Heart right ventricle (tissue), 16 donors: ENCODE measurements around the gene CUZD1. TPM values are rescaled to one million over a fixed set of nuclear protein-coding genes. Genes with fewer than 3 reads are reported as not detected.
A peak's percentile ranks its signal among the peaks of the same experiment; 100 is the strongest.

Source experiments
- ATAC-seq, 8 donors: fragments of 200-7000 bp; cut with Tn5 transposase; one replicate each; pipeline ENCODE4 v1.9.1; 2020; ENCODE audit warnings: mild to moderate bottlenecking in 8 of 8, moderate library complexity in 8 of 8, moderate number of reproducible peaks in 1 of 8
- DNase-seq, 2 donors: peaks; one replicate each; pipeline ENCODE4 v3.0.0-alpha.2; 2020
- H3K27ac ChIP-seq, 10 donors: fragments of 200-600 bp; sonication (generic) in 2 of 10; one replicate each; pipeline versions ENCODE4 v1.5.0 to v1.8.0; 2020 to 2022; ENCODE audit warnings: mild to moderate bottlenecking in 3 of 10
- H3K27me3 ChIP-seq, 7 donors: fragments of 200-600 bp; one replicate each; pipeline ENCODE4 v1.8.0; 2021 to 2022; ENCODE audit warnings: mild to moderate bottlenecking in 2 of 7
- H3K36me3 ChIP-seq, 9 donors: fragments of 200-600 bp; sonication (generic) in 1 of 9; one replicate each; pipeline versions ENCODE4 v1.5.0 to v1.8.0; 2020 to 2022; ENCODE audit warnings: mild to moderate bottlenecking in 2 of 9
- H3K4me1 ChIP-seq, 9 donors: fragments of 200-600 bp; sonication (generic) in 1 of 9; one replicate each; pipeline versions ENCODE4 v1.5.0 to v1.8.0; 2020 to 2022; ENCODE audit warnings: mild to moderate bottlenecking in 4 of 9
- H3K4me3 ChIP-seq, 10 donors: fragments of 200-600 bp; sonication (generic) in 2 of 10; one replicate each; pipeline versions ENCODE4 v1.5.0 to v1.8.0; 2020 to 2022; ENCODE audit warnings: mild to moderate bottlenecking in 7 of 10, moderate library complexity in 2 of 10
- H3K9me3 ChIP-seq, 11 donors: fragments of 200-600 bp in 10 of 11; sonication (generic) in 2 of 11; one replicate each; pipeline versions ENCODE4 v1.5.0 to v1.8.0; 2013 to 2022; ENCODE audit warnings: mild to moderate bottlenecking in 2 of 11, control low read depth in 1 of 11, moderate library complexity in 1 of 11
- WGBS, 2 donors: extraction: QIAGEN DNeasy Blood & Tissue Kit; methylation state at CpG; one replicate each; pipeline ENCODE4 v1.1.7; 2013; ENCODE audit warnings: inconsistent platforms in 1 of 2; 5-methylcytosine and 5-hydroxymethylcytosine counted together
- intact Hi-C, 10 donors: fragments of 100-400 bp; cut with DNase I; formaldehyde crosslinking; loops; one replicate each; pipeline versions ENCODE4 v1.11.1 to v1.14.2; 2022
- polyA plus RNA-seq, 2 donors: library from polyadenylated mRNA; stranded (reverse); fragments of 200-250 nt; gene quantifications; one replicate each; pipeline ENCODE4 v1.2.3, GENCODE V29; 2013
- total RNA-seq, 10 donors: library from RNA; stranded (reverse); fragmentation: NEBNext Ultra II Directional in 3 of 10; extraction: Animal tissue kit (Norgen Biotek cat#: 25700) in 3 of 10; gene quantifications; one replicate each; pipeline versions ENCODE4 v1.2.1 to v1.2.4, GENCODE V29; 2021 to 2023
- TF ChIP-seq, protein P1 (sequence below), 9 donors: fragments of 200-600 bp; sonication (generic) in 2 of 9; IDR thresholded peaks; one replicate each; pipeline versions ENCODE4 v1.5.0 to v1.8.0; 2021 to 2022; ENCODE audit warnings: antibody characterized with exemption in 9 of 9, mild to moderate bottlenecking in 5 of 9, moderate library complexity in 1 of 9
- donor health status: Arrhythmogenic right ventricular cardiomyopathy.
- donor health status: ischemic (EF 13 %, LVEDD 7.1; RV severe dilation, severe dysfunction).
- donor health status: healthy with polysubstance abuse.
- donor health status: DM: no; HTN: yes; CAD: no.
- donor health status: DM: no; HTN: no; CAD: no.
- donor health status: ischemic (EF 25% LVEDD 6.9; RV normal size, moderate dysfunction).
- donor health status: ischemic (EF 25% LVEDD 5.7; RV mildly dilated, moderate dysfunction).
- donor health status: healthy.
- donor health status: DM: yes; HTN: yes; CAD: no.
- donor health status: Ischemic cardiomyopathy.
- donor health status: ischemic (EF 35%, LVEDD 5.7; RV mildly dilated, moderate dysfunction).
- donor health status: nonischemic (EF 11% LVEDD 7.7; RV severe dilation, severe dysfunction).
- donor health status: DM: yes; HTN: yes; CAD: no.
- donor health status: PGD.
- donor health status: ischemic (EF 29% LVEDD 5.4; RV normal size, mild dysfunction).
- donor health status: nonischemic (EF 23%, LVEDD 6.1; RV moderate dilation, normal function).

Gene CUZD1
- total and polyA plus RNA-seq, 12 donors: 0.13 to 1.1 (median 0.24) TPM

DNA sequence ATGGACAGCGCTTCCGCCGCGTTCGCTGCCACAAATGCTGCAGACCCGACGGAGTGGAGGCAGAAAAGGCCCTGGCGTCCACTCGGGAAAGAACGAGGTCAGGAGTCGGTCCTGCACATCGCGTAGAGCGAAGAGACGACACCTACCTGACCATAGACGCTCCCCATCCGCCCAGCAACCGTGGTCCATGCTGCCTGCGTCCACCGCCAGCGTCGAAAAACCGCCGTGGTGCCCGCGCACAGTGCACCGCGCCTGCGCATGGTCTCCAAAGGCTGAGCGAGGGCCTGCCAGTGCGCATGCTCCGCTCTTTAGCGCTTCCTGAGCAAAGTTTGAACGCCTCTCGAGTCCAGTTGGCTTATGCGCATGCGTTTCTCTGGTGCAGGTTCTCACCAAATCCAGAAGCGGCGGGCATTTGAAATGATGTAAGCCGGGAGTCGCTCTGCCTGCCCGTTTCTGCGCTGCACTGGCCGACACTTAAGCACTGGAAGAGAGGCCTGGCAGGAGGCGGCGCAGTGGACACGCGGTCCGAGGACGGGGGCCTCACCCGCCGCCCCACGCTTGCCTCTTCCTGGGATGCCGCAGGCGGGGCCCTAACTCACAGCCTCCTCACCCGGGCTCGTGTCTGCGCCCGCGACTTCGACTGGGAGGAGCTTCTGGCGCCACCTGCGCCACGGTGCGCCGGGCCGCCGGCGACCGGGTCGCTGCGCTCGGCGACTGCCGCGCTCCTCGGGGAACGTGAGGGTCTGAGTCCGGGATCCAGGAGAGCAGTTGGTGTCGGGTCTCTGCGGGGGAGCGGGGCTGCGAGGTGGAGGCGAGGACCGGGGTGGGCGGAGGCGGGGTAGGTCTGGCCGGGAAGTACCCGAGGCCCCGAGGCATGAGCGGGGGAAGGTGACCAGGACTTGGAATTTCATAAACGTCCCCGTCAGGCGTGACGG lies 33.9 kb upstream of the CUZD1 start, which contains the start of gene FAM24B:
FAM24B (minus strand) TSS at position 243 of the 935 bp plus-strand sequence. CDS start 29,066 bp downstream, outside the sequence.
- ATAC-seq (peak; percentile 96 to 99 (median 98)), DNase-seq (peak; percentile 91 to 94)
- peaks cover 0 to 29% (median 5%) of the 10 kb centered on the region in 7 donors for H3K27me3 ChIP-seq
- H3K4me3 ChIP-seq: peak within 1 kb of the TSS; percentile 30 to 77 (median 58)
- H3K9me3 ChIP-seq: no peaks in the 10 kb centered on the region
- no peaks in the 10 kb centered on the region for H3K36me3 ChIP-seq
- 3% methylated on average over 87 to 95 of the region's 95 CpGs for WGBS, 2 donors
- intact Hi-C loops: no loop called here
- H3K27ac ChIP-seq: peak within 1 kb of the TSS in 8 of 10 donors; percentile 6 to 58 (median 26)
- TF ChIP-seq, protein P1, sequence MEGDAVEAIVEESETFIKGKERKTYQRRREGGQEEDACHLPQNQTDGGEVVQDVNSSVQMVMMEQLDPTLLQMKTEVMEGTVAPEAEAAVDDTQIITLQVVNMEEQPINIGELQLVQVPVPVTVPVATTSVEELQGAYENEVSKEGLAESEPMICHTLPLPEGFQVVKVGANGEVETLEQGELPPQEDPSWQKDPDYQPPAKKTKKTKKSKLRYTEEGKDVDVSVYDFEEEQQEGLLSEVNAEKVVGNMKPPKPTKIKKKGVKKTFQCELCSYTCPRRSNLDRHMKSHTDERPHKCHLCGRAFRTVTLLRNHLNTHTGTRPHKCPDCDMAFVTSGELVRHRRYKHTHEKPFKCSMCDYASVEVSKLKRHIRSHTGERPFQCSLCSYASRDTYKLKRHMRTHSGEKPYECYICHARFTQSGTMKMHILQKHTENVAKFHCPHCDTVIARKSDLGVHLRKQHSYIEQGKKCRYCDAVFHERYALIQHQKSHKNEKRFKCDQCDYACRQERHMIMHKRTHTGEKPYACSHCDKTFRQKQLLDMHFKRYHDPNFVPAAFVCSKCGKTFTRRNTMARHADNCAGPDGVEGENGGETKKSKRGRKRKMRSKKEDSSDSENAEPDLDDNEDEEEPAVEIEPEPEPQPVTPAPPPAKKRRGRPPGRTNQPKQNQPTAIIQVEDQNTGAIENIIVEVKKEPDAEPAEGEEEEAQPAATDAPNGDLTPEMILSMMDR (IDR thresholded peaks at IDR 0.05): no peak
- H3K4me1 ChIP-seq: peaks cover 0 to 22% (median 8%) of the 10 kb centered on the region in 9 donors

DNA sequence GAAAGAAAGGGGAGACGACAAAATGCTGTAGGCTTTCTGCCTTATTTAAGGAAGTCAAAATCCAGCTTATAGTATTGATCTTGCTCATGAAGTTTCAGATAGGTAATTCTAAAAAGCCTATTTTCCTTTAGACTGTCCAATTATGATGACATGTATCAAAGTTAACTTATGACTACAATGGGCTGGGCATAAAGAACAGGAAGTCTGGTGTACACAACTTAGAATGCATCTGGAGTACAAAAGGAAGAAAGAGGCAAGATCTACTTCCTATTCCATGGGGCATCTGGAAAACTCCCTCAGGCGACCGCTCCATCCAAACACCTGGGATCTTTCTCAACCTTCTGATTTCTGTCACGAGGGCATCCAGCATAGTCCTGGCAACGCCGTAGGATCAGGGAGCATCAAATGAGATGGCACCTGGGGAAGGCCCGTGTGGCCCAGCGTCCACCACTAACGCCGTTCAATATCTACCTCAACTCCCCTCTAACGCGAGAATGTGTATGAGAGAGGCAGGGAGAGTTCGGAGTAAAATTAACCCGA lies 33.2 kb upstream of the CUZD1 start:
- peak in 6 of 8 donors; percentile 18 to 46 (median 32) for ATAC-seq
- WGBS, 2 donors: 42 to 43% methylated on average over 14 of the region's 14 CpGs
- no peak for DNase-seq

DNA sequence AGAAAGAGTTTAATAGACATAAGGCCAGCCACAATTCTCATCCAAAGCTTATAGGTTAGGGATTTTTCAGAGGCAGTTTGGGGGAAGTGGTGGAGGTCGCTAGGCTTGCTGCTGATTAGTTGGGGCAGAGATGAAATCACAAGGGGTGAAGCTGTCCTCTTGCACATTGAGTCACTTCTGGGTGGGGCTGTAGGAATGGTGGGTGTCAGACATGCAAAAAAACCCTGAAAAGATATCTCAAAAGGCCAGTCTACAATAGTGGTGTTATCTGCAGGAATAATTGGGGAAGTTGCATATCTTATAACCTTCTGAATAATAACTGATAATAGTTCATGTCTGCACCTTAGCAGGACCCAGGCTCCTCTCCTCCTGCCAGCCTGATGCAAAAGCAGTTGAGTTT lies 31.6 kb upstream of the CUZD1 start:
- Histone ChIP-seq H3K27ac (no peak overlapping the region), H3K9me3 (peaks cover 0 to 4% (median 0%) of the 10 kb centered on the region in 11 donors), H3K4me3 (no peak overlapping the region), H3K4me1 (peaks cover 0 to 22% (median 8%) of the 10 kb centered on the region in 9 donors), H3K36me3 (no peaks in the 10 kb centered on the region), H3K27me3 (peaks cover 0 to 29% (median 0%) of the 10 kb centered on the region in 7 donors)
- 72 to 83% methylated on average over 1 of the region's 1 CpG for WGBS, 2 donors
- intact Hi-C loops: no loop called here
- no peak for DNase-seq
- no peak for ATAC-seq
- TF ChIP-seq, protein P1 (IDR thresholded peaks at IDR 0.05): no peak

More for the DNA sequence above, 33.2 kb upstream of the CUZD1 start:
- Histone ChIP-seq H3K27me3 (peaks cover 0 to 29% (median 5%) of the 10 kb centered on the region in 7 donors), H3K36me3 (no peaks in the 10 kb centered on the region), H3K27ac (peak overlapping the region in 8 of 10 donors; percentile 6 to 58 (median 26)), H3K4me1 (peaks cover 0 to 22% (median 8%) of the 10 kb centered on the region in 9 donors), H3K4me3 (peak overlapping the region; percentile 30 to 77 (median 58)), H3K9me3 (no peaks in the 10 kb centered on the region)
- intact Hi-C loops: no loop called here
- TF ChIP-seq, protein P1 (IDR thresholded peaks at IDR 0.05): no peak

DNA sequence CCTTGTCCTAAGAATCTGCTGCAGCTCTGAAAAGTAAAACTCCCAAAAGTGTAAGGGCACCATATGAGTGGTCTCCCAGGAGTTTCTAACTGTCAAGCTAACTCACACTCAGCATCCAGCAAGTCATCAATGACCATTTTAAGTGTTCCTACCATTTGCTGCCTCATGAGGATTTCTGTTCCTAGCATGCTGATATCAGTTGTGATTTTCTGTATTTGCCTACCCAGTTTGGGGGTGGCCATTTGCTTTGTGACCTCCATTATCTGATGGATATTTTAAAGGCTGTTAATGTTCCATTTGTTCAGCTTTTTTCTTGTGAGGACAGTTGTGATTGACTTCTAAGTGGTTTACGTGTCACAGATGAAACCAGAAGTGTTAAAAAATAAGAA lies 30.8 kb upstream of the CUZD1 start:
- 85 to 92% methylated on average over 1 of the region's 1 CpG for WGBS, 2 donors
- TF ChIP-seq, protein P1 (IDR thresholded peaks at IDR 0.05): no peak
- H3K36me3 ChIP-seq: no peaks in the 10 kb centered on the region
- ATAC-seq (no peak), DNase-seq (no peak)
- H3K9me3 ChIP-seq: peaks cover 0 to 10% (median 0%) of the 10 kb centered on the region in 11 donors
- H3K4me1 ChIP-seq: peaks cover 0 to 22% (median 8%) of the 10 kb centered on the region in 9 donors
- no peak overlapping the region for H3K27ac ChIP-seq
- no peak overlapping the region for H3K4me3 ChIP-seq
- intact Hi-C loops: no loop called here
- peaks cover 0 to 26% (median 0%) of the 10 kb centered on the region in 7 donors for H3K27me3 ChIP-seq
